KMS-11 (cell line): ENCODE results near the gene RGS10.

Source experiments
- H2AFZ ChIP-seq: fragments of 200-600 bp; sonication (generic); 2 replicates; pipeline ENCODE4 v1.6.1; 2016; ENCODE audit warnings: antibody characterized with exemption, mixed run types, low read depth
- H3K27ac ChIP-seq: fragments of 200-600 bp; sonication (generic); 2 replicates; pipeline ENCODE4 v1.6.1; 2016; ENCODE audit warnings: mild to moderate bottlenecking, mixed run types
- H3K27me3 ChIP-seq: fragments of 200-600 bp; sonication (generic); 2 replicates; pipeline ENCODE4 v1.6.1; 2017; ENCODE audit warnings: mild to moderate bottlenecking, low read depth, mixed run types, moderate library complexity; ENCODE audit not compliant: insufficient read depth
- H3K36me3 ChIP-seq: fragments of 200-600 bp; sonication (generic); 2 replicates; pipeline ENCODE4 v1.6.1; 2017; ENCODE audit warnings: mild to moderate bottlenecking, mixed run types; ENCODE audit not compliant: insufficient read depth
- H3K4me1 ChIP-seq: fragments of 200-600 bp; sonication (generic); 2 replicates; pipeline ENCODE4 v1.6.1; 2016; ENCODE audit warnings: mild to moderate bottlenecking, low read depth, mixed run types; ENCODE audit not compliant: poor library complexity, severe bottlenecking
- H3K4me2 ChIP-seq: fragments of 200-600 bp; sonication (generic); 2 replicates; pipeline ENCODE4 v1.7.0; 2016; ENCODE audit warnings: mild to moderate bottlenecking, mixed run types
- H3K4me3 ChIP-seq: fragments of 200-600 bp; sonication (generic); IDR thresholded peaks from 2 replicates; pipeline ENCODE4 v1.6.1; 2017; ENCODE audit warnings: low read depth, low read length, mixed read lengths; ENCODE audit not compliant: insufficient read depth
- H3K79me2 ChIP-seq: fragments of 200-600 bp; sonication (generic); 2 replicates; pipeline ENCODE4 v1.6.1; 2016; ENCODE audit warnings: low read depth, mixed run types; ENCODE audit not compliant: insufficient read depth
- H3K9ac ChIP-seq: fragments of 200-600 bp; sonication (generic); 2 replicates; pipeline ENCODE4 v1.6.1; 2016; ENCODE audit warnings: mild to moderate bottlenecking, mixed run types
- H4K20me1 ChIP-seq: fragments of 200-600 bp; sonication (generic); 2 replicates; pipeline ENCODE4 v1.6.1; 2016; ENCODE audit warnings: mild to moderate bottlenecking, mixed run types; ENCODE audit not compliant: insufficient read depth
- CTCF ChIP-seq: fragments of 200-600 bp; sonication (generic); conservative IDR thresholded peaks from 2 replicates; pipeline ENCODE4 v1.6.1; 2017; ENCODE audit warnings: low read depth, mild to moderate bottlenecking, antibody characterized with exemption, low read length, moderate library complexity, mixed read lengths

Gene RGS10

GRCh38 chr10:119542357-119542987 lies at the start of gene RGS10:
TSS of gene RGS10 (minus strand) at chr10:119542719. CDS start at chr10:119542638, 81 bp downstream.
- peak within 1 kb of the TSS; percentile 85 for H2AFZ ChIP-seq
- peak within 1 kb of the TSS; percentile 86 for H3K4me2 ChIP-seq
- no peak within 1 kb of the TSS for H3K4me3 ChIP-seq
- no peaks in the 10 kb centered on the region for H3K27me3 ChIP-seq
- H3K79me2 ChIP-seq: no peaks in the 10 kb centered on the region
- no peaks in the 10 kb centered on the region for H4K20me1 ChIP-seq
- H3K27ac ChIP-seq: peak within 1 kb of the TSS; percentile 84
- peak within 1 kb of the TSS; percentile 94 for H3K9ac ChIP-seq
- no peaks in the 10 kb centered on the region for H3K36me3 ChIP-seq
- no peak for TF ChIP-seq CTCF
- H3K4me1 ChIP-seq: peaks cover 25% of the 10 kb centered on the region

GRCh38 chr10:119588071-119588470 lies 45.6 kb upstream of the RGS10 start:
- no peak overlapping the region for H3K4me3 ChIP-seq
- H2AFZ ChIP-seq: no peak overlapping the region
- H4K20me1 ChIP-seq: peaks cover 15% of the 10 kb centered on the region; the same call in 1 of the 2 replicates
- no peak overlapping the region for H3K4me2 ChIP-seq
- peaks cover 22% of the 10 kb centered on the region for H3K4me1 ChIP-seq
- TF ChIP-seq CTCF: no peak
- no peak overlapping the region for H3K9ac ChIP-seq
- no peaks in the 10 kb centered on the region for H3K27me3 ChIP-seq
- H3K36me3 ChIP-seq: peaks cover 25% of the 10 kb centered on the region; the same call in 1 of the 2 replicates
- peaks cover 99% of the 10 kb centered on the region for H3K79me2 ChIP-seq
- no peak overlapping the region for H3K27ac ChIP-seq

GRCh38 chr10:119578355-119578754 lies 35.8 kb upstream of the RGS10 start:
- H3K79me2 ChIP-seq: peaks cover 17% of the 10 kb centered on the region; the same call in 1 of the 2 replicates
- no peak for TF ChIP-seq CTCF
- no peaks in the 10 kb centered on the region for H3K27me3 ChIP-seq
- no peak overlapping the region for H3K9ac ChIP-seq
- H4K20me1 ChIP-seq: peaks cover 10% of the 10 kb centered on the region; the same call in 1 of the 2 replicates
- no peak overlapping the region for H3K27ac ChIP-seq
- no peak overlapping the region for H3K4me3 ChIP-seq
- no peak overlapping the region for H2AFZ ChIP-seq
- no peak overlapping the region for H3K4me2 ChIP-seq
- H3K4me1 ChIP-seq: no peaks in the 10 kb centered on the region
- H3K36me3 ChIP-seq: peaks cover 22% of the 10 kb centered on the region; the same call in 1 of the 2 replicates

- TF ChIP-seq CTCF: no peak
- Histone ChIP-seq H3K4me2 (no peak overlapping the region), H4K20me1 (no peaks in the 10 kb centered on the region; the same call in 1 of the 2 replicates), H3K36me3 (peaks cover 16% of the 10 kb centered on the region; the same call in 1 of the 2 replicates), H3K4me1 (no peaks in the 10 kb centered on the region), H3K27ac (no peak overlapping the region), H3K9ac (no peak overlapping the region), H2AFZ (no peak overlapping the region), H3K79me2 (no peaks in the 10 kb centered on the region; the same call in 1 of the 2 replicates), H3K27me3 (no peaks in the 10 kb centered on the region), H3K4me3 (no peak overlapping the region)
These were observed 33.5 kb upstream of the RGS10 start for GRCh38 chr10:119575991-119576390.
